Parathyroid adenoma (tissue), 2 donors: Measurements from ENCODE around the gene PLCB3.

Source experiments
- H2AFZ ChIP-seq: fragments of 300-600 bp; sonication (generic); one replicate; pipeline ENCODE4 v1.7.0; 2017; ENCODE audit warnings: antibody characterized with exemption, mild to moderate bottlenecking
- H3K27ac ChIP-seq: fragments of 300-600 bp; sonication (generic); one replicate; pipeline ENCODE4 v1.7.0; 2017
- H3K27me3 ChIP-seq: fragments of 300-600 bp; sonication (generic); one replicate; pipeline ENCODE4 v1.7.0; 2017; ENCODE audit warnings: low read length; ENCODE audit not compliant: control insufficient read depth, insufficient read depth
- H3K36me3 ChIP-seq: fragments of 300-600 bp; sonication (generic); one replicate; pipeline ENCODE4 v1.7.0; 2017; ENCODE audit warnings: low read length; ENCODE audit not compliant: control insufficient read depth, insufficient read depth
- H3K4me1 ChIP-seq: fragments of 300-600 bp; sonication (generic); one replicate; pipeline ENCODE4 v1.7.0; 2017; ENCODE audit warnings: control low read depth
- H3K4me2 ChIP-seq: fragments of 300-600 bp; sonication (generic); one replicate; pipeline ENCODE4 v1.7.0; 2017; ENCODE audit warnings: low read length
- H3K4me3 ChIP-seq: fragments of 300-600 bp; sonication (generic); one replicate; pipeline ENCODE4 v1.7.0; 2017; ENCODE audit warnings: low read depth, low read length
- H3K79me2 ChIP-seq: fragments of 300-600 bp; sonication (generic); one replicate; pipeline ENCODE4 v1.7.0; 2017; ENCODE audit warnings: control low read depth
- H3K9ac ChIP-seq: fragments of 300-600 bp; sonication (generic); one replicate; pipeline ENCODE4 v1.7.0; 2017; ENCODE audit warnings: mild to moderate bottlenecking
- H3K9me3 ChIP-seq: fragments of 300-600 bp; sonication (generic); one replicate; pipeline ENCODE4 v1.7.0; 2017; ENCODE audit warnings: low read length; ENCODE audit not compliant: control insufficient read depth
- TF ChIP-seq, protein P1 (sequence below): fragments of 300-600 bp; sonication (generic); IDR thresholded peaks from one replicate; pipeline ENCODE4 v1.7.0; 2017; ENCODE audit warnings: antibody characterized with exemption, mild to moderate bottlenecking
- donor health status: primary hyperparathyroidism.

The PLCB3 gene

GRCh38 chr11:64211181-64211872 is 40.0 kb upstream of the PLCB3 start:
- Histone ChIP-seq H3K9ac (no peak overlapping the region), H2AFZ (no peak overlapping the region), H3K4me2 (no peak overlapping the region), H3K79me2 (no peaks in the 10 kb centered on the region), H3K4me1 (no peaks in the 10 kb centered on the region), H3K27me3 (no peaks in the 10 kb centered on the region), H3K4me3 (no peak overlapping the region), H3K9me3 (no peaks in the 10 kb centered on the region), H3K27ac (no peak overlapping the region), H3K36me3 (no peaks in the 10 kb centered on the region)
- TF ChIP-seq, protein P1, sequence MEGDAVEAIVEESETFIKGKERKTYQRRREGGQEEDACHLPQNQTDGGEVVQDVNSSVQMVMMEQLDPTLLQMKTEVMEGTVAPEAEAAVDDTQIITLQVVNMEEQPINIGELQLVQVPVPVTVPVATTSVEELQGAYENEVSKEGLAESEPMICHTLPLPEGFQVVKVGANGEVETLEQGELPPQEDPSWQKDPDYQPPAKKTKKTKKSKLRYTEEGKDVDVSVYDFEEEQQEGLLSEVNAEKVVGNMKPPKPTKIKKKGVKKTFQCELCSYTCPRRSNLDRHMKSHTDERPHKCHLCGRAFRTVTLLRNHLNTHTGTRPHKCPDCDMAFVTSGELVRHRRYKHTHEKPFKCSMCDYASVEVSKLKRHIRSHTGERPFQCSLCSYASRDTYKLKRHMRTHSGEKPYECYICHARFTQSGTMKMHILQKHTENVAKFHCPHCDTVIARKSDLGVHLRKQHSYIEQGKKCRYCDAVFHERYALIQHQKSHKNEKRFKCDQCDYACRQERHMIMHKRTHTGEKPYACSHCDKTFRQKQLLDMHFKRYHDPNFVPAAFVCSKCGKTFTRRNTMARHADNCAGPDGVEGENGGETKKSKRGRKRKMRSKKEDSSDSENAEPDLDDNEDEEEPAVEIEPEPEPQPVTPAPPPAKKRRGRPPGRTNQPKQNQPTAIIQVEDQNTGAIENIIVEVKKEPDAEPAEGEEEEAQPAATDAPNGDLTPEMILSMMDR: no peak

DNA sequence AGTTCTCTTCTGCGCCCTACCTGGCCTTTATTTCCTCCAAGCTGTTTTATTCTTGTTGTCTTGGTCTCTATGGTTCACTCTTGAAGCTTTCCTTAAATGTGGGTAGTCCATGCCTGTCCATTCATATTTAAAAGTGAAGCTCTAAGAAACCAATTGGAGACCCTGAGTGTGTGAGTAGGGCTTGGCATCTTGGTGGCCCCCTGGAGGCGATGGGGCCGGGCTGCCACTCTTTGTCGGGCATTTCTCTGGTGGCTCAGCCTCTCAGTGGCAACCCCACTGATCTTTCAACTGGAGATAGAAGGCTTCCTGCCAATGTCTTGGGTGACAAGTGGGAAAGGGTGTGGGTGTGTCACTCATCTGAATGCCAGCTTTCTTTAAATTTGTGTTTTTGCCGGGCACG is 34.5 kb upstream of the PLCB3 start:
- Histone ChIP-seq H3K79me2 (no peaks in the 10 kb centered on the region), H3K27me3 (no peaks in the 10 kb centered on the region), H3K4me1 (no peaks in the 10 kb centered on the region), H2AFZ (no peak overlapping the region), H3K36me3 (no peaks in the 10 kb centered on the region), H3K4me2 (no peak overlapping the region), H3K9ac (no peak overlapping the region), H3K27ac (no peak overlapping the region), H3K4me3 (no peak overlapping the region), H3K9me3 (no peaks in the 10 kb centered on the region)
- TF ChIP-seq, protein P1: no peak

GRCh38 chr11:64218628-64219353 is 32.5 kb upstream of the PLCB3 start:
- no peaks in the 10 kb centered on the region for H3K9me3 ChIP-seq
- no peak overlapping the region for H3K27ac ChIP-seq
- H3K4me2 ChIP-seq: no peak overlapping the region
- TF ChIP-seq, protein P1: no peak
- H3K4me1 ChIP-seq: no peaks in the 10 kb centered on the region
- H3K4me3 ChIP-seq: no peak overlapping the region
- H3K79me2 ChIP-seq: no peaks in the 10 kb centered on the region
- H3K27me3 ChIP-seq: no peaks in the 10 kb centered on the region
- no peaks in the 10 kb centered on the region for H3K36me3 ChIP-seq
- H3K9ac ChIP-seq: no peak overlapping the region
- no peak overlapping the region for H2AFZ ChIP-seq

DNA sequence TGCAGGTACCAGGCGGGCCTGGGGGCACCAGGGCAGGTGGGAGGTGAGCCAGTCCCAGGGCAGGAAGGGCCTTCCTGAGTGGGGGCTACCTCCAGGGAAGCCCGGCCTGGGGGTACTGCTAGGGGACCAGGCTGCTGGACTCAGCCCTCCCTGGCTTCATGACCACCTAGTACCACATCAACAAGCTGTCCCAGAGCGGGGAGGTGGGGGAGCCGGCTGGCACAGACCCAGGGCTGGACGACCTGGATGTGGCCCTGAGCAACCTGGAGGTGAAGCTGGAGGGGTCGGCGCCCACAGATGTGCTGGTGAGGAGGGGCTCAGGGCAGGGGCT is 32.0 kb upstream of the PLCB3 start:
- H3K27me3 ChIP-seq: no peaks in the 10 kb centered on the region
- no peak overlapping the region for H3K4me2 ChIP-seq
- no peaks in the 10 kb centered on the region for H3K4me1 ChIP-seq
- H3K9ac ChIP-seq: no peak overlapping the region
- H3K4me3 ChIP-seq: no peak overlapping the region
- H3K9me3 ChIP-seq: no peaks in the 10 kb centered on the region
- H3K27ac ChIP-seq: no peak overlapping the region
- H3K79me2 ChIP-seq: no peaks in the 10 kb centered on the region
- no peak overlapping the region for H2AFZ ChIP-seq
- TF ChIP-seq, protein P1: no peak
- no peaks in the 10 kb centered on the region for H3K36me3 ChIP-seq

- no peaks in the 10 kb centered on the region for H3K27me3 ChIP-seq
- TF ChIP-seq, protein P1: no peak
- H3K9ac ChIP-seq: no peak overlapping the region
- no peaks in the 10 kb centered on the region for H3K4me1 ChIP-seq
- H2AFZ ChIP-seq: no peak overlapping the region
- H3K4me3 ChIP-seq: no peak overlapping the region
- no peak overlapping the region for H3K27ac ChIP-seq
- no peaks in the 10 kb centered on the region for H3K9me3 ChIP-seq
- H3K79me2 ChIP-seq: no peaks in the 10 kb centered on the region
- no peaks in the 10 kb centered on the region for H3K36me3 ChIP-seq
- H3K4me2 ChIP-seq: no peak overlapping the region
These were observed 31.6 kb upstream of the PLCB3 start for GRCh38 chr11:64219755-64220154.
